Measurements from ENCODE around the gene FAM47E.

The FAM47E gene

DNA sequence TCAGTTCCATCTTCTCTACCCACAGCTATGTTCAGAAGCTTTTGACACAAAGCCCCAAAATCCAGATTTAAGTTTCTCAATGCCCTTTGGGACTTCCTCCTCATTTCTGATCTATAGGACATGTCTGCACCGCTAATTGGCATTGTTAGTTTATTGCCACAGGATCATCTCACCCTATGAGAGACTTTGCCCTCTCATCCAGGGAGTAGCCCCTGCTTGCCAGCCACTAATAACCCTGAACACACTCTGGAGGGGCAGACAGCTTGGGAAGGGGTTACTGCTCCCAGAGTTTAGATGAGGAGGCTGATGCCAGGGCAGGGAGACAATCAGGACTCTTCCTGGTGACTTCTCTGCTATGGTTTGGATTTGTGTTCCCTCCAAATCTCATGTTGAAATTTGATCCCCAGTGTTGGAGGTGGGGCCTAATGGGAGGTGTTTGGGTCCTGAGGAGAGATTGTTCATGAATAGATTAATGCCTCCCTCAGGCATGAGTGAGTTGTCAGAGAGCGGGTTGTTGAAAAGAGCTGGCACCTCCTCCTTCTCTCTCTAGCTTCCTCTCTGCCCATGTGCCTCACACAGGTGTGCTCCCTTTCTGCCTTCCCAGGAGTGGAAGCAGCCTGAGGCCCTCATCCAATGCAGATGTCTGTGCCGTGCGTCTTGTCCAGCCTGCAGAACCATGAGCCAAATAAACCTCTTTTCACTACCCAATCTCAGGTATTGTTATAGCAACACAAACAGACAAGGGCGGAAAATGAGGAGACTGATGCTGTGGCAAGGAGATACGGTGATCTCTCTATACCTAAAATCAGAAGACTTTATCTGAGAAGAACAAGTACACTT, 34.3 kb upstream of the FAM47E start:
- Histone ChIP-seq H2BK120ac (ENCODE audit: low read depth, low read length) (no peak overlapping the region), H4K8ac (ENCODE audit: low read depth, low read length) (no peak overlapping the region), H3K27me3 (ENCODE audit: insufficient read depth, low read length, poor library complexity) (no peaks in the 10 kb centered on the region), H3K36me3 (ENCODE audit: control insufficient read depth, insufficient read depth, low read length) (no peaks in the 10 kb centered on the region), H3K23ac (ENCODE audit: low read length) (no peak overlapping the region), H3K9ac (ENCODE audit: low read length) (no peak overlapping the region), H3K18ac (ENCODE audit: low read length) (no peak overlapping the region), H4K5ac (ENCODE audit: low read length) (no peak overlapping the region), H3K4me1 (ENCODE audit: control insufficient read depth, low read depth, low read length) (peaks cover 7% of the 10 kb centered on the region), H3K4me3 (ENCODE audit: low read length) (no peak overlapping the region), H2AK5ac (ENCODE audit: low read length) (no peak overlapping the region), H3K4ac (ENCODE audit: low read depth, low read length) (no peak overlapping the region), H3K79me1 (ENCODE audit: low read length) (peaks cover 4% of the 10 kb centered on the region), H2BK15ac (replicated peaks; ENCODE audit: low read depth) (no peak overlapping the region), H3K79me2 (ENCODE audit: control insufficient read depth, insufficient read depth, low read length) (no peaks in the 10 kb centered on the region), H2BK5ac (ENCODE audit: low read length) (no peak overlapping the region), H3K4me2 (ENCODE audit: low read length) (no peak overlapping the region), H3K56ac (ENCODE audit: low read length) (no peak overlapping the region), H3K27ac (ENCODE audit: low read depth, low read length) (no peak overlapping the region)
- no peak for DNase-seq
- WGBS (ENCODE audit: extremely low coverage, insufficient coverage, low lambda C conversion rate) = no CpG with 5 or more reads among the region's 6 CpGs

- H3K27me3 ChIP-seq (ENCODE audit: insufficient read depth, low read length, poor library complexity) = no peaks in the 10 kb centered on the region
- no peak overlapping the region for H3K9ac ChIP-seq (ENCODE audit: low read length)
- H4K8ac ChIP-seq (ENCODE audit: low read depth, low read length) = no peak overlapping the region
- no peak overlapping the region for H2AK5ac ChIP-seq (ENCODE audit: low read length)
- H3K4me2 ChIP-seq (ENCODE audit: low read length) = no peak overlapping the region
- H3K4ac ChIP-seq (ENCODE audit: low read depth, low read length) = no peak overlapping the region
- H3K36me3 ChIP-seq (ENCODE audit: control insufficient read depth, insufficient read depth, low read length) = no peaks in the 10 kb centered on the region
- H3K23ac ChIP-seq (ENCODE audit: low read length) = no peak overlapping the region
- H3K79me1 ChIP-seq (ENCODE audit: low read length) = no peaks in the 10 kb centered on the region
- no peak overlapping the region for H2BK120ac ChIP-seq (ENCODE audit: low read depth, low read length)
- DNase-seq = no peak
- no peak overlapping the region for H4K5ac ChIP-seq (ENCODE audit: low read length)
- H2BK15ac ChIP-seq (replicated peaks; ENCODE audit: low read depth) = no peak overlapping the region
- H3K18ac ChIP-seq (ENCODE audit: low read length) = no peak overlapping the region
- H3K79me2 ChIP-seq (ENCODE audit: control insufficient read depth, insufficient read depth, low read length) = no peaks in the 10 kb centered on the region
- no peak overlapping the region for H3K56ac ChIP-seq (ENCODE audit: low read length)
- H3K4me1 ChIP-seq (ENCODE audit: control insufficient read depth, low read depth, low read length) = peaks cover 3% of the 10 kb centered on the region
- H2BK5ac ChIP-seq (ENCODE audit: low read length) = no peak overlapping the region
- no peak overlapping the region for H3K4me3 ChIP-seq (ENCODE audit: low read length)
- WGBS (ENCODE audit: extremely low coverage, insufficient coverage, low lambda C conversion rate) = no CpG with 5 or more reads among the region's 7 CpGs
- H3K27ac ChIP-seq (ENCODE audit: low read depth, low read length) = no peak overlapping the region
Measured at GRCh38 chr4:76219299-76220055, 32.0 kb upstream of the FAM47E start.

DNA sequence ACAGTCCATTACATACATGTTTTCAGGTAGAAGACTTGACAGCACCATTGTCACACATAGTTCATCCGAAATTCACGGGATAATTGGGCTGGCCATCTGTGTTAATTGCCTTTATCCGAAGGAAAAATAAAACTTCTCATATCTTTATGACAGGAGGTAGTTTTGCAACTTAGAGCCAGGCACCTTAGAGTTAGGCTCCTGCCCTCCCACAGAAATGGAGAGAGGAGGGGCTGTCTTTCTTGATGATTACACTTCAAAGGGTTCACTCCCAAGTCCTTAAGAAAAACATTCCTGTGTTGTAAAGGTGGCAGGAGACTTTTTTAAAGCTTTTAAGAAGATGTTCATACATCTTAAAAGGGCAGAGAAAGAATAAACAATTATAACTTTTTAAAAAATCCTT, 27.4 kb upstream of the FAM47E start:
- no peak overlapping the region for H3K4me3 ChIP-seq (ENCODE audit: low read length)
- no peak overlapping the region for H2BK120ac ChIP-seq (ENCODE audit: low read depth, low read length)
- H3K23ac ChIP-seq (ENCODE audit: low read length) = no peak overlapping the region
- no peak overlapping the region for H4K5ac ChIP-seq (ENCODE audit: low read length)
- no peak for DNase-seq
- H3K56ac ChIP-seq (ENCODE audit: low read length) = no peak overlapping the region
- no peak overlapping the region for H2BK15ac ChIP-seq (replicated peaks; ENCODE audit: low read depth)
- H3K27ac ChIP-seq (ENCODE audit: low read depth, low read length) = no peak overlapping the region
- no peaks in the 10 kb centered on the region for H3K27me3 ChIP-seq (ENCODE audit: insufficient read depth, low read length, poor library complexity)
- no peaks in the 10 kb centered on the region for H3K4me1 ChIP-seq (ENCODE audit: control insufficient read depth, low read depth, low read length)
- no peak overlapping the region for H2BK5ac ChIP-seq (ENCODE audit: low read length)
- H4K8ac ChIP-seq (ENCODE audit: low read depth, low read length) = no peak overlapping the region
- H3K36me3 ChIP-seq (ENCODE audit: control insufficient read depth, insufficient read depth, low read length) = no peaks in the 10 kb centered on the region
- no peaks in the 10 kb centered on the region for H3K79me1 ChIP-seq (ENCODE audit: low read length)
- WGBS (ENCODE audit: extremely low coverage, insufficient coverage, low lambda C conversion rate) = no CpG with 5 or more reads among the region's 3 CpGs
- no peak overlapping the region for H3K9ac ChIP-seq (ENCODE audit: low read length)
- no peak overlapping the region for H3K4me2 ChIP-seq (ENCODE audit: low read length)
- no peak overlapping the region for H3K4ac ChIP-seq (ENCODE audit: low read depth, low read length)
- no peak overlapping the region for H2AK5ac ChIP-seq (ENCODE audit: low read length)
- no peak overlapping the region for H3K18ac ChIP-seq (ENCODE audit: low read length)
- no peaks in the 10 kb centered on the region for H3K79me2 ChIP-seq (ENCODE audit: control insufficient read depth, insufficient read depth, low read length)

DNA sequence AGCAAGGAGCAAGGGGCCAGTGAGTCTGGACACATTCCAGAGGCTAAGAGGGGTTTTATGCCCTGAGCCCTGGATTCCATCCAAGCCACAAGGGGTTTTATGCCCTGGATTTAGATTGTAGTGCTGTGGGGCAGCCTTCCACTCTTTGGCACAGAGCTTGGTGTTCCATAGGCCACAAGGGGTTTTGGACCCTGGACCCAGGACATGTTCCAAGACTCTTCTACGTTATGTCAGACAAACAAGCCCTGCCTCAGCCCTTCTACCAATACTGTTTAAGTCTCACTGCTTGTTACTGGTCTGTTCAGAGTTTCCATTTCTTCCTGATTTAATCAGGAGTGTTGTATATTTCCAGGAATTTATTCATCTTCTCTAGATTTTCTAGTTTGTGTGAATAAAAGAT, 25.1 kb upstream of the FAM47E start:
- no peak overlapping the region for H3K56ac ChIP-seq (ENCODE audit: low read length)
- H3K4me2 ChIP-seq (ENCODE audit: low read length) = no peak overlapping the region

GRCh38 chr4:76232681-76233080, 18.8 kb upstream of the FAM47E start:
- Histone ChIP-seq H4K8ac (ENCODE audit: low read depth, low read length) (no peak overlapping the region), H3K23ac (ENCODE audit: low read length) (no peak overlapping the region), H3K18ac (ENCODE audit: low read length) (no peak overlapping the region), H3K27me3 (ENCODE audit: insufficient read depth, low read length, poor library complexity) (no peaks in the 10 kb centered on the region), H3K4ac (ENCODE audit: low read depth, low read length) (no peak overlapping the region), H3K4me3 (ENCODE audit: low read length) (no peak overlapping the region), H3K56ac (ENCODE audit: low read length) (no peak overlapping the region), H3K79me2 (ENCODE audit: control insufficient read depth, insufficient read depth, low read length) (no peaks in the 10 kb centered on the region), H4K5ac (ENCODE audit: low read length) (no peak overlapping the region), H3K79me1 (ENCODE audit: low read length) (no peaks in the 10 kb centered on the region), H2BK15ac (replicated peaks; ENCODE audit: low read depth) (no peak overlapping the region), H3K4me1 (ENCODE audit: control insufficient read depth, low read depth, low read length) (peaks cover 3% of the 10 kb centered on the region), H2AK5ac (ENCODE audit: low read length) (no peak overlapping the region), H3K27ac (ENCODE audit: low read depth, low read length) (no peak overlapping the region), H3K4me2 (ENCODE audit: low read length) (no peak overlapping the region), H2BK120ac (ENCODE audit: low read depth, low read length) (no peak overlapping the region), H3K9ac (ENCODE audit: low read length) (no peak overlapping the region), H2BK5ac (ENCODE audit: low read length) (no peak overlapping the region), H3K36me3 (ENCODE audit: control insufficient read depth, insufficient read depth, low read length) (no peaks in the 10 kb centered on the region)
- no CpG with 5 or more reads among the region's 1 CpG for WGBS (ENCODE audit: extremely low coverage, insufficient coverage, low lambda C conversion rate)
- DNase-seq = no peak

More for the DNA sequence above, 25.1 kb upstream of the FAM47E start:
- Histone ChIP-seq H2BK5ac (ENCODE audit: low read length) (no peak overlapping the region), H3K36me3 (ENCODE audit: control insufficient read depth, insufficient read depth, low read length) (no peaks in the 10 kb centered on the region), H3K18ac (ENCODE audit: low read length) (no peak overlapping the region), H3K9ac (ENCODE audit: low read length) (no peak overlapping the region), H3K23ac (ENCODE audit: low read length) (no peak overlapping the region), H3K79me1 (ENCODE audit: low read length) (no peaks in the 10 kb centered on the region), H3K4me3 (ENCODE audit: low read length) (no peak overlapping the region), H2AK5ac (ENCODE audit: low read length) (no peak overlapping the region), H2BK15ac (replicated peaks; ENCODE audit: low read depth) (no peak overlapping the region), H3K4ac (ENCODE audit: low read depth, low read length) (no peak overlapping the region), H3K4me1 (ENCODE audit: control insufficient read depth, low read depth, low read length) (no peaks in the 10 kb centered on the region), H3K27me3 (ENCODE audit: insufficient read depth, low read length, poor library complexity) (no peaks in the 10 kb centered on the region), H4K5ac (ENCODE audit: low read length) (no peak overlapping the region), H2BK120ac (ENCODE audit: low read depth, low read length) (no peak overlapping the region), H3K27ac (ENCODE audit: low read depth, low read length) (no peak overlapping the region), H3K79me2 (ENCODE audit: control insufficient read depth, insufficient read depth, low read length) (no peaks in the 10 kb centered on the region), H4K8ac (ENCODE audit: low read depth, low read length) (no peak overlapping the region)
- no peak for DNase-seq
- no CpG with 5 or more reads among the region's 1 CpG for WGBS (ENCODE audit: extremely low coverage, insufficient coverage, low lambda C conversion rate)

Data from mesendoderm (in vitro differentiated cells).